Gastroesophageal sphincter (tissue), 3 donors: ENCODE data around the gene ADORA3.

Source experiments
- CTCF ChIP-seq, 4 experiments: fragments of 200-600 bp in 2 of 4; fragments of 450-650 bp in 2 of 4; sonication (generic) in 1 of 4; IDR thresholded peaks; one replicate each; pipeline ENCODE4 v1.5.1; 2017 to 2019; ENCODE audit warnings: antibody characterized with exemption in 4 of 4, mild to moderate bottlenecking in 2 of 4, moderate library complexity in 2 of 4
- EP300 ChIP-seq: sonication (generic); formaldehyde crosslinking; IDR thresholded peaks from one replicate; pipeline ENCODE4 v1.6.1; 2017; ENCODE audit warnings: antibody characterized with exemption, mild to moderate bottlenecking
- POLR2AphosphoS5 ChIP-seq: sonication (generic); formaldehyde crosslinking; IDR thresholded peaks from one replicate; pipeline ENCODE4 v1.6.1; 2017; ENCODE audit warnings: antibody characterized with exemption

- TF ChIP-seq EP300 (no peak), POLR2AphosphoS5 (no peak), CTCF (IDR thresholded peaks at IDR 0.05) (no peak)
Measured at GRCh38 chr1:111483166-111483565, 20.3 kb downstream of the ADORA3 start.
